H9 (cell line): ENCODE data around the gene TTC27. TPM values are rescaled to one million over a fixed set of nuclear protein-coding genes. Genes with fewer than 3 reads are reported as not detected.

ENCODE experiments used
- DNase-seq: peaks from one replicate; pipeline ENCODE4 v3.0.0-alpha.2; 2017
- H2AFZ ChIP-seq: one replicate; pipeline ENCODE4 v1.6.1; 2013; ENCODE audit warnings: mild to moderate bottlenecking, low read length, control low read depth, moderate library complexity
- H2AK5ac ChIP-seq: 2 replicates; pipeline ENCODE4 v1.6.1; 2013; ENCODE audit warnings: low read length, control low read depth, mixed read lengths; ENCODE audit not compliant: insufficient read length
- H2BK120ac ChIP-seq: one replicate; pipeline ENCODE4 v1.6.1; 2013; ENCODE audit warnings: low read depth, mild to moderate bottlenecking, low read length, control low read depth, inconsistent platforms; ENCODE audit not compliant: poor library complexity, severe bottlenecking
- H2BK12ac ChIP-seq: 2 replicates; pipeline ENCODE4 v1.6.1; 2013; ENCODE audit warnings: low read length, control low read depth, mixed read lengths, low read depth; ENCODE audit not compliant: insufficient read length
- H2BK15ac ChIP-seq: 2 replicates; pipeline ENCODE4 v1.6.1; 2013; ENCODE audit warnings: low read depth, low read length, control low read depth
- H2BK20ac ChIP-seq: one replicate; pipeline ENCODE4 v1.6.1; 2013; ENCODE audit warnings: low read depth, mild to moderate bottlenecking, low read length, control low read depth, inconsistent platforms; ENCODE audit not compliant: poor library complexity, severe bottlenecking
- H2BK5ac ChIP-seq: 2 replicates; pipeline ENCODE4 v1.6.1; 2013; ENCODE audit warnings: low read length, control low read depth, mixed read lengths; ENCODE audit not compliant: insufficient read length
- H3K14ac ChIP-seq: 2 replicates; pipeline ENCODE4 v1.6.1; 2013; ENCODE audit warnings: low read length, control low read depth; ENCODE audit not compliant: insufficient read depth
- H3K18ac ChIP-seq: 2 replicates; pipeline ENCODE4 v1.6.1; 2013; ENCODE audit warnings: low read depth, mild to moderate bottlenecking, mixed read lengths, low read length, control low read depth; ENCODE audit not compliant: insufficient read length
- H3K23ac ChIP-seq: 2 replicates; pipeline ENCODE4 v1.6.1; 2013; ENCODE audit warnings: low read length, control low read depth, mixed read lengths, low read depth; ENCODE audit not compliant: insufficient read length
- H3K23me2 ChIP-seq: 2 replicates; pipeline ENCODE4 v1.6.1; 2013; ENCODE audit warnings: low read depth, mild to moderate bottlenecking, mixed read lengths, low read length, control low read depth; ENCODE audit not compliant: insufficient read length, poor library complexity, severe bottlenecking
- H3K27ac ChIP-seq: 2 replicates; pipeline ENCODE4 v1.5.1; 2013; ENCODE audit warnings: low read length, control low read depth, mixed read lengths, low read depth; ENCODE audit not compliant: insufficient read length
- H3K27me3 ChIP-seq: 2 replicates; pipeline ENCODE4 v1.6.1; 2013; ENCODE audit warnings: low read length, control low read depth, inconsistent platforms; ENCODE audit not compliant: insufficient read depth
- H3K4ac ChIP-seq: 2 replicates; pipeline ENCODE4 v1.6.1; 2013; ENCODE audit warnings: low read depth, mild to moderate bottlenecking, control low read depth, inconsistent platforms, low read length, moderate library complexity
- H3K4me1 ChIP-seq: 2 replicates; pipeline ENCODE4 v1.6.1; 2013; ENCODE audit warnings: low read length, control low read depth, inconsistent platforms; ENCODE audit not compliant: insufficient read depth
- H3K4me2 ChIP-seq: 2 replicates; pipeline ENCODE4 v1.6.1; 2013; ENCODE audit warnings: low read length, control low read depth, mixed read lengths; ENCODE audit not compliant: insufficient read length, insufficient read depth
- H3K56ac ChIP-seq: 2 replicates; pipeline ENCODE4 v1.6.1; 2013; ENCODE audit warnings: low read depth, mild to moderate bottlenecking, mixed read lengths, low read length, control low read depth; ENCODE audit not compliant: insufficient read length
- H3K79me1 ChIP-seq: 2 replicates; pipeline ENCODE4 v1.6.1; 2013; ENCODE audit warnings: low read depth, mild to moderate bottlenecking, moderate library complexity, low read length, control low read depth, inconsistent platforms; ENCODE audit not compliant: insufficient read depth, poor library complexity, severe bottlenecking
- H3K79me2 ChIP-seq: 2 replicates; pipeline ENCODE4 v1.6.1; 2013; ENCODE audit warnings: low read length, control low read depth, inconsistent platforms; ENCODE audit not compliant: insufficient read depth
- H3K9ac ChIP-seq: 2 replicates; pipeline ENCODE4 v1.6.1; 2013; ENCODE audit warnings: low read length, control low read depth, mixed read lengths; ENCODE audit not compliant: insufficient read length; ENCODE audit errors: extremely low read depth
- H3K9me3 ChIP-seq: one replicate; pipeline ENCODE4 v1.6.1; 2013; ENCODE audit warnings: low read depth, low read length, inconsistent platforms; ENCODE audit not compliant: control insufficient read depth
- H3T11ph ChIP-seq: one replicate; pipeline ENCODE4 v1.6.1; 2013; ENCODE audit warnings: mild to moderate bottlenecking, low read length, control low read depth, inconsistent platforms
- H4K20me1 ChIP-seq: one replicate; pipeline ENCODE4 v1.6.1; 2013; ENCODE audit not compliant: control insufficient read depth, insufficient read length, insufficient read depth
- H4K5ac ChIP-seq: 2 replicates; pipeline ENCODE4 v1.6.1; 2013; ENCODE audit warnings: low read depth, mild to moderate bottlenecking, mixed read lengths, low read length, control low read depth; ENCODE audit not compliant: insufficient read length
- H4K8ac ChIP-seq: replicated peaks from 2 replicates; pipeline ENCODE4 v1.6.1; 2013; ENCODE audit warnings: low read length, control low read depth, mixed read lengths, low read depth; ENCODE audit not compliant: insufficient read length
- H4K91ac ChIP-seq: 2 replicates; pipeline ENCODE4 v1.6.1; 2013; ENCODE audit warnings: low read depth, mild to moderate bottlenecking, moderate library complexity, mixed read lengths, low read length, control low read depth; ENCODE audit not compliant: insufficient read length
- H3K27ac Mint-ChIP-seq, 3 experiments: 2 replicates in 2 of 3; 3 replicates in 1 of 3; pipeline ENCODE4 v1.8.0; 2020 to 2021; ENCODE audit warnings: mixed read lengths in 3 of 3, mild to moderate bottlenecking in 1 of 3, moderate library complexity in 1 of 3
- H3K27me3 Mint-ChIP-seq: 2 replicates; pipeline ENCODE4 v1.8.0; 2021; ENCODE audit warnings: low read depth, mild to moderate bottlenecking, moderate library complexity, mixed read lengths
- H3K36me3 Mint-ChIP-seq, 3 experiments: 2 replicates in 2 of 3; 3 replicates in 1 of 3; pipeline ENCODE4 v1.8.0; 2020 to 2021; ENCODE audit warnings: low read depth in 3 of 3, mixed read lengths in 3 of 3; ENCODE audit not compliant: insufficient read depth in 1 of 3
- H3K4me1 Mint-ChIP-seq, 2 experiments: 2 replicates each; pipeline ENCODE4 v1.8.0; 2020; ENCODE audit warnings: mixed read lengths in 2 of 2
- H3K4me3 Mint-ChIP-seq, 2 experiments: 2 replicates in 1 of 2; 3 replicates in 1 of 2; pipeline ENCODE4 v1.8.0; 2020 to 2021; ENCODE audit warnings: mild to moderate bottlenecking in 2 of 2, mixed read lengths in 2 of 2, moderate library complexity in 1 of 2
- H3K9me3 Mint-ChIP-seq, 2 experiments: 2 replicates in 1 of 2; 3 replicates in 1 of 2; pipeline ENCODE4 v1.8.0; 2020; ENCODE audit warnings: mild to moderate bottlenecking in 2 of 2, mixed read lengths in 2 of 2, moderate library complexity in 1 of 2
- CTCF ChIP-seq: fragments of 200-600 bp; sonication (generic); conservative IDR thresholded peaks from 3 replicates; pipeline ENCODE4 v1.8.0; 2021; ENCODE audit warnings: antibody characterized with exemption, mild to moderate bottlenecking
- WGBS: extraction: QIAGEN DNeasy Blood & Tissue Kit; methylation state at CpG from one replicate; pipeline ENCODE4 v1.1.7; 2013; ENCODE audit warnings: missing lambda C conversion rate, low lambda C conversion rate, mixed read lengths; ENCODE audit not compliant: insufficient read length; ENCODE audit errors: extremely low coverage; 5-methylcytosine and 5-hydroxymethylcytosine counted together
- total RNA-seq: library from RNA; stranded (reverse); gene quantifications from 2 replicates; pipeline ENCODE4 v1.2.1, GENCODE V29; 2021

TTC27 gene
- total RNA-seq, 1 experiment from 2014 or later: 26.0 TPM

GRCh38 chr2:32820088-32820487, 192.2 kb downstream of the TTC27 start:
- Mint-ChIP-seq H3K36me3 (peaks cover 0 to 2% (median 0%) of the 10 kb centered on the region in 3 experiments; a peak in 1 of 7 replicates), H3K27me3 (no peaks in the 10 kb centered on the region), H3K27ac (no peak overlapping the region), H3K4me1 (no peaks in the 10 kb centered on the region), H3K9me3 (no peaks in the 10 kb centered on the region), H3K4me3 (no peak overlapping the region)
- WGBS: no CpG with 5 or more reads among the region's 3 CpGs
- Histone ChIP-seq H4K91ac (no peak overlapping the region), H2BK20ac (no peak overlapping the region), H2BK12ac (no peak overlapping the region), H2BK120ac (no peak overlapping the region), H4K5ac (no peak overlapping the region), H3K79me1 (no peaks in the 10 kb centered on the region), H3K4me1 (no peaks in the 10 kb centered on the region), H2BK15ac (no peak overlapping the region), H4K20me1 (no peaks in the 10 kb centered on the region), H3K79me2 (no peaks in the 10 kb centered on the region), H3T11ph (no peak overlapping the region), H2AFZ (no peak overlapping the region), H3K23me2 (no peaks in the 10 kb centered on the region), H3K27me3 (no peaks in the 10 kb centered on the region), H4K8ac (no peak overlapping the region), H3K9ac (no peak overlapping the region), H3K4me2 (no peak overlapping the region), H2BK5ac (no peak overlapping the region), H3K14ac (no peak overlapping the region), H3K18ac (no peak overlapping the region), H3K23ac (no peak overlapping the region), H2AK5ac (no peak overlapping the region), H3K9me3 (no peaks in the 10 kb centered on the region), H3K27ac (no peak overlapping the region), H3K56ac (no peak overlapping the region), H3K4ac (no peak overlapping the region)
- DNase-seq: no peak
- no peak for TF ChIP-seq CTCF
